Dedifferentiated amniotic fluid mesenchymal stem cell (primary cell): ENCODE data around the gene RXRB.
"Not testable (repeated sequence)": the region's sequence is repeated elsewhere in the genome, so short reads cannot be mapped to it uniquely, and the experiment has no call there.

Experiments used
- DNase-seq: peaks from one replicate; pipeline ENCODE4 v3.0.0-alpha.2; 2016; ENCODE audit errors: extremely low spot score

The RXRB gene

DNA sequence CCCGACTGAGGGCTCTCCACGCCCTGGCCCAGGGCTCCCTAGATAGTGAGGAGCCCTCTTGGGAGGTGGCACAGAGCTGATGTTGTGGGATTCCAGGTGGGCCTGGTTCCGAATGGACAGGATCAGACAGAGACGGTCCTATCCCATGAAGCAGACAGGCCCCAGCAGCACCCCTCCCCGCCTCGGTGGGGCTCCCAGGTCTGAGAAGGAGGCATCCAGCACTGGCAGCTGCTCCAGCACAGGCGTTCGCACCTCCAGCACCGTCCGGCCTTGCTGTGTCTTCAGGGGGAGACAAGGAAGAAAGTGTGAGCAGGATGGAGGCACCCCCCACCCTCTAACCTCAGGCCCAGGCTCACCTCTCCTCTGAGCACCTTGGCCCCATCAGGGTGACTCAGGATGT, 36.9 kb downstream of the RXRB start:
- DNase-seq = no peak

DNA sequence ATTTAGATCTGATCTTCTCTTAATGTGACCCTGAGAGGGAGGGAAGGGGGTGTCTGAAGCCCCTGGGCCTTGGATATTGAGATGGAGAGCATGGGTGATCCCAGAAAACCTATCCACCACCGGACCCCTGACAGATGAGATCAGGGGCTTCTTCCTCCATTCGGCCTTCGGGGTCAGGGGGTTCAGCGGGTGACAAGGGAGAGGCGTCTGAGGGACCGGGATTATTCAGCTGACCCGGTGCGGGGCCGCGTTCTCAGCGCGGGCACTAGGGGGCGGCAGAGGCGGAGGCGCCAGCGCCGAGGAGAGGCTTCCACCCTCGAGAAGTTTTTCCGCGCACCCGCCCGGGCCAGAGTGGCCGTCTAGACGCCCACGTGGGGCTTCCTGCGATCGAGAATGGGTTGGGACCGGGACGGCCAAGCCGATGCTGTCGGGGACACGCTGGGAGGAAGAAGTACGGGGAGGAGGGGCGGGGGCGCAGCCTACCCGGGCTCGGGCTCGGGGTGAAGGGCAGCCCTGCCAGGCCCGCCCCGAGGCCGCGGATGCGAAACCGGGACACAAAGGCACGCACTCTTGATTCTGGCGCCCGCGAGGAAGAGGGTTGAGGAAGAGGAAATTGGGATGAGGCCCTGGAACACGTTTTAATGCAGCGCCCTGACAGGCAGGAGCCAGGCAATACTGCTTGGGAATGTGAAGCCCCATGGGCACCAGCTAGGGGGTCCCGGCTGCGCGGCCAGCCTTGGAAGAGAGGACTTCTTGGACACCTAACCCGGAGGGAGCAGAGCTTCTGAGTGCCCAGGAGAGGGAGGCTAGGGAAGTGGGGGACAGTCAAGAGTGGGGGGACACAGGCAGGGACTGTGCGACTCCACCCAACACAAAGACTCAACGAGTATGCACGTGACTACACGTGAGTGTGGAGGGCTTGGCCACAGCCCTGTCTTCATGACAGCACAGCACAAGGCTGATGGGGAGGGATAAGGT, 38.8 kb downstream of the RXRB start:
- peak; percentile 65 for DNase-seq

DNA sequence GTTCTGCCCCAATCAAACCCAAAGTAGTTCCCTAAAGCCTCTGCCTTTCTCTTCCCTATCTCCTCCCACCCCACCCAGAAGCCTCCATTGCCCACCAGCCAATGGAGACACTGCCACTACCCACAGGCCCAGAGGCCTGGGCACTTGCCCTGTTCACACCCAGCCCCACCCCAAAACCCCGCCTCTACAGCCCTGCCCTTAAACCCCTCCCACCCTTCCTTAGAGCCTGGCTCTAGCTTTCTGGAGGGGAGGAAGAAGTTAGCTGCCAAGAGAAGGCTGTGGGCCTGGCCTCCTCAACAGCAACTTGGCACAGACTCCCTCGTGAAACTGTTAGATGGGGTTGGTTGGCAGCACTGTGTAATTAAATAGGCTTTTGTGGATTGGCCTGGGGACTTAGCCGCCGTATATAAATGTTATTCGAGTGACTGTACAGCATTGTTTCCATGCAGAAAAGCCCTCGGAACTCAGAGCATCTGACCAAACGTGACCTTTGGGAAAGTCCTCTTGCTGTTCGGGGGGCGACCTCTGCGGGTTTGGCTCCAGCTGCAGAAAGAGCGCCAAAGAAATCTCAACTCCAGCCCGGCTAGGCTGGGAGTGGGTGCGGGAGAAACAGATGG, 39.6 kb downstream of the RXRB start:
- DNase-seq = peak; percentile 75

DNA sequence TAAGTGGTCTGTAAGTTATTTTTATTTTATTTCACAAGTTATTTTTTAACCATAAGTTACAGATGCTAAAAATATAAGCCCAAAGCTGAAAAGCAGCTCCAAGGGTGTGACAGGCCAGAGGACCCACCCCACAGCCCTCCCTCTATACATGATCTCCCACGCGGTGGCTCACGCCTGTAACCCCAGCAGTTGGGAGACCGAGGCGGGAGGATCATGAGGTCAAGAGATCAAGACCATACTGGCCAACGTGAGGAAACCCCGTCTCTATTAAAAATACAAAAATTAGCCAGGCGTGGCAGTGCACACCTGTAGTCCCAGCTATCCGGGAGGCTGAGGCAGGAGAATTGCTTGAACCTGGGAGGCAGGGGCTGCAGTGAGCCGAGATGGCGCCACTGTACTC, 40.4 kb downstream of the RXRB start:
- DNase-seq = no peak

DNA sequence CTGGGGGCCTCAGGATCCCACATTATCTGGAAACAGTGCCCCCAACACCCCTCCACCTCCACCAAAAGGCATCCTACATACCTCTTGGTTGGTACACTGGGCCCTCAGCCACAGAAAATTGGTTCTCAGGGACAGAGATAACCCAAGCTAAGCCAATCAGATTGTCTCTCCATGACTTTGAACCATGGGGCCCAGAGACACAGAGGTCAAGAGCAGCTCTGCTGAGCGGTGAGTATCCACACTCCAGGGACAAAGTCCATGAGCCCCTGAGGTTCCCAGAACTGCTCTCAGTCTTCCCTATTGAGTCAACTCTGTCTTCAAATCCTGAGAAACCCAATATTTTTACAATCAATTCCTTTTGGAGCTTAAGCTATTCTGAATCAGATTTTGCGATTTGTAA, 43.5 kb downstream of the RXRB start:
- DNase-seq = no peak

DNA sequence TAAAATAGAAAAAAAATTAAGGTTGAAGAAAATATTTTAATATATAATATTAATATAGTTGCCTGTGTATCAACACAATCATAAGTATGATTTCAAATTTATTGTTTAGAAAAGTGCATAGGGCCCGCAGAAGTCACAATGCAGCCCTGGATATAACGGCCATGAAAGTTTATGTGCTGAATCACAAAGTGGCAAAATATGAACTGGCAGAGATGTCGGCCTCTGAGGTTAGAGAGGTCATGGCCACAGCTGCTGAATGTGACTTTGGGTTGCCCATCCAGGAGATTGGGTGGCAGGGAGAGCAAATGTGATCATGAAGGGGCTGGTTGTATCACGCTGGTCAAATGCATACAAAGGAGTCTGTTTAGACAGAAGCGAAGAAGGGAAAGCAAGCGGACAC, 43.9 kb downstream of the RXRB start:
- no peak for DNase-seq

DNA sequence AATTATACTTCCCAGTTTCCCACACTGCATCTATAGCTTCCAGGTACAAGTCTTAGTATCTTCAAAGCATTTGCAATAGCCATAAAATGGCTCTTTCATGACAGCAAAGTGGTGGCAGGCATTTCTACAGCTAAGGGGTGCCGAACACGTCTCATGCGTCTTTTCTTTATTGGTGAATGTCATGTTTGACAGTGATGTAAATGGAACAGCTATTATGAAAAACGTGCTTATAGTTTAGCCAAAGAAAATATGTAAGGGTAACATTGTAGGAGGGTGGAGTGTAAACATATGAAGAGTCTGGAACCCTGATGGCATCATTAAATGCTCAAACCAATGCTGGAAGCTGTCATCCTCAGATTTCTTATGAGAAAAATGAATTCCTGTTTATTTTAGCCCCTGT, 46.1 kb downstream of the RXRB start:
- DNase-seq = no peak

DNA sequence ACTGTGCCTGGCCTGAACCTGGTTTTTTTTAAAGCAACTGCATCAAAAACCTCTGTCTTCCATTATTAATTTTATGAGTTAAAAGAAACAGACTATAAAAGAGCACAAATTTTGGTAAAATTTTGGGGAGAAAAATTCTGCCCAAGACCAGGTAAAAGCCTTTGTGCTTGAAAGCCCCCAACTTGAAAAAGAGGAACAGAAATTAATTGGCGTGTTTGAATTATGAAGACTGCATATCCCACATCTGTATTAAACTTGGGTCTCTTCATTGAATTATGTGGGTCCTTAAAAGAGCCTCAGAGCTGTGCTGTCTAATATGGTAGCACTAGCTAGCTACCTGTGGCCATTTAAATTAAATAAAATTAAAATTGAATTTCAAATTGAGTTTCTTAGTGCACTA, 49.4 kb downstream of the RXRB start:
- no peak for DNase-seq

DNA sequence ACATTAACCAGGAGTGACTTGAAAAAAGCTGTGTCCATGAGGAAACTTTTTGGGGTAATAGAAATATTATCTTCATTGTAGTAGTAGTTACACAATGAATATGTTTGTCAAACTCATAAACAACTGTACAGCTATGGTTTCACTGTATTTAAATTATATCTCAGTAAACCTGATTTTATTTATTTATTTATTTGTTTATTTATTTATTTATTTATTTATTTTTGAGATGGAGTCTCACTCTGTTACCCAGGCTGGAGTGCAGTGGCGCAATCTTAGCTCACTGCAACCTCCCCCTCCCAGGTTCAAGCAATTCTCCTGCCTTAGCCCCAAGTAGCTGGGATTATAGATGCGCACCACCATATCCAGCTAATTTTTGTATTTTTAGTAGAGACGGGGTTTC, 49.9 kb downstream of the RXRB start:
- not testable (repeated sequence) for DNase-seq

DNA sequence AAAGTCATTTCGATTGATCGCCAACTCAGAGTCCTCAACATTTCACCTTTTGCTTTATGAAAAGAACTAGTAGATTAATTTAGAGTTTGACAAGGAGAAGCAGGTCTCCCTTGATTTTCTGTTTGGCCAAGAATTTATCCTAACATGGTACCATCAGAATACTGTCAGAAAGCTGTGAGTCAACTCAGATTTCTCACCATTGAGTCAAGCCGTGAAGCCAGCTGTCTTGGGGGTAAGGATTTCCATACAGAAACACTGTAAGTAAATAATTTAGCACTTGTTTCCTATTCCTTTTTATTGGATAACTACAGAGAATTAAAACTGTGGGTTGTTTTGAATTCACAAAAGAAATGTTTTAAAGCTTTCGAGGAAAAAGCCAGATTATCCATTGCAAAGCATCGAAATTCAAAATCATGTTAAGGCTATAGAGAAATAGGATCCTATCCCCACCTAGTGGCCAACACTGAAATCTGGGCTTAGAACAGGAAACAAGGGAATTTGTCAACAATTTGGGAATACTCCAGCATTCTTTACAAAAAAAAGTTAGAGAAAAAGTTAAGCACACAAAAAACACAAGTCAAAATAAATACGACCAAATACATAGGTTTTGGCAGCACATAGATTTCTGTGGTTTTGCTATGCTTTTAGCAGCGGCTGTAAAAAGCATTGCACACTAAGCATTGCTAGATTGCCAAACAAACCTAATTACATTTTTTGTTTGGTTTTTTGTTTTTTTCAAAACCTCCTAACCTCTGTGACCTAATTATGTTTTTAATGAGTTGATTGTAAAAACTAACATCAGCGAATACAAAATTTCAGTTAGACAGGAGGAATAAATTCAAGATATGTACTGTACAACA, 52.4 kb downstream of the RXRB start:
- DNase-seq = peak; percentile 79

DNA sequence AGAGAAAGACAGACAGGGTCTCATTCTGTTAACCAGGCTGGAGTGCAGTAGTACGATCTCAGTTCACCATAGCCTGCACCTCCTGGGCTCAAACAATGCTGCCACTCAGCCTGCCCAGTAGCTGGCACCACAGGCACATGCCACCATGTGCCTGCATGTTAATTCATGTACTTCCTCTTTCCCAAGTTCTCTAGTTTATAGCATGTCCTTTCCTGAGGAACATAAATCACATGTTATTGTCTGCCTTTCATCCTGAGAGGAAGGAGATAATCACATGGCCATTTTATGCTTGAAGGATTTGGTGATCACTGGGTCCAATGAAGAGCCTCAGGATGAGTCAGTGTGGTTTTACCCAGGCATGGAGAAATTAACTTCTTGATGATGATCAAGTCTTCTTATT, 56.1 kb downstream of the RXRB start:
- DNase-seq = no peak
